Hematopoietic multipotent progenitor cell treated with erythropoietin and hydrocortisone succinate and interleukin-3 and kit ligand, for 6 days (in vitro differentiated cells): ENCODE measurements around the gene TMEM271.
"Not testable (repeated sequence)": the region's sequence is repeated elsewhere in the genome, so short reads cannot be mapped to it uniquely, and the experiment has no call there.

ENCODE experiments used
- DNase-seq: peaks from one replicate; pipeline ENCODE4 v3.0.0-alpha.2; 2015

TMEM271 gene

DNA sequence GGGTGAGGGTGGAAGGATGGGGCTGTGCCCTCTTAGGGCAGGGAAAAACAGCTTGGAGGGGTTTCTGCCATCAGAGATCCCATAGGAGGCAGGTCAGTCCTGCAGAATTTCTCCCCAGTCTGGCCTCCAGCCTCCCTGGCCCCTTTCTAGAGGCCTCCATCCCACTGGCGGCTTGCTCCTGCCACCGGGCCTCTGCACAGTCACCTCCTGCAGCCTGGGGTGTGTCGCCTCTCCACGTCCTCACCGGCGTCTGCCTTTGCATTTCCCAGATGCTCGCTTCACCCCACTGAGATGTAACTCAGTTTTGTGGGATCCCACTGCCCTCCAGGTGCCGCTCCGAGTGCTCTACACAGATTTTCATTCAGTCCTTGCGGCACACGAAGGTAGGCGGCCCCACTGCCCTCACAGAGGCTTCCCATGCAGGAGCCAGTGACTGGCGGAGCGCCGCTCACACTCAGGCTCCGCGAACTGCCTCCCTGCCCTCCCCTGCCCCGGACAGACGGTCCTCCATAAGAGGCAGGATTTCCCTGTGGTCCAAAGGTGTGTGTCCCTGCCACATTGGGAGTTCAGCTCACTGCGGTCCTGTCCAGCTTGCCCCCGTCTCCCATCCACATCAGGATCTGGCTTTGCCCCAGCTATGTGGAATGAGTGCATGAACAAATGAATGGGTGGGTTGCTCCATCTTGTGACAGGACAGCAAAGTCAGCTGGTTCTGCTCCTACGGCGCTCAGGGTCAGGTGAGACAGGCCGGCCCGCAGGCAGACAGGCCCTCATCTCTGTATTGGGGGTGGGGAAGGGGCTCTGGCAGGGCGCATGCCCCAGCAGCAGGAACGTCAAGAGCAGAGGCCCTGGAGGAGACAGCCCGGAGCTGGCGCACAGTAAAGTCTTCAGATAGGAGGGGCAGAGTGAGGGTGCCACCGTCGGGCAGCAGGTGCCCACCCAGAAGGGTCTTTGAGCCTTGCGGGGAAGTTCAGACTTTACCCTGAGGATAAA is 2.7 kb upstream of the TMEM271 start:
- no peak for DNase-seq

DNA sequence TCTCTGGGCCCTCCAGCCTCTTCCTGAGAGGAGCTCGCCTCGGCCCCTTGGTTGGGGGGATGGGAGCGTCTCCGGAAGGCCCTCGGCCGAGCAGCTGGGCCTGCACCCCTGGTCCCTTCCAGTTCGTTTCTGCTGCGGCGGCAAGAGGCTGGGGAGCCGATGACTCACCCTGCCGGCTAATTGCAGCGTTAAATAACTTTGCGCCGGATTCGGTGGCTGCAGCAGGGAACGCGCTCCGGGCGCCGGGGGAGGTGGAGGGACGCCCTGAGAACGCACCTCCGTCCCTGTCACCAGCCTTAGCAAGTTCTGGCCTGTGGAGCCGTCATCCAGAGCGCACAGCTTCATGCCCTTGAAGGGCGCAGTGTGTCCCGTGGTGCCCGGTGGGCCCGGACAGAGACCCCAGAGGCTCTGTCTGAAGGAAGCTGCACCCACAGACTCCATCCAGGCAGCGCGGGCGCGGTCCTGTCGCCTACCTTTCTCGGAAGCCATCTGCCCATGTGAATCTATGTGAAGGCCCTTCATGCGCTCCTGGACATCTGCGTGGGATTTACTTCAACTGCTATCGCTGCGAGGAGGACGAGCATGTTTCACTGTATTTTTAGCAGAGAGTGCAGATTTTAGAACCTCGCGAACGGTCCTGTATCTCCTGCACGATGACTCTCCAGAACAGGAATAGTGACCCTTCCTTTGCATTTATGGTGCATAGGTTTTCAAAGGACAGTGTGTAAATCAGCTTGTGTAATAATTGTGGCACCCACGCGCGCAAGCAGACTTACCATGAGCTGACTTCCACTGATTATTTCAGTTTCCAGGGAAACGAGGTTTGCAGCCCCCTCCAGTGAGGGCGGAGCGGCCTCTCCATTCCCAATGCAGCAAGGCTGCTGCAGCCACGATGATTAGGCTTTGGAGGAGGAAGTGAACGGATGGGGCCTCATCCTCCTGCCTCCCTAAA is 1.7 kb upstream of the TMEM271 start:
- peak; percentile 35 for DNase-seq

DNA sequence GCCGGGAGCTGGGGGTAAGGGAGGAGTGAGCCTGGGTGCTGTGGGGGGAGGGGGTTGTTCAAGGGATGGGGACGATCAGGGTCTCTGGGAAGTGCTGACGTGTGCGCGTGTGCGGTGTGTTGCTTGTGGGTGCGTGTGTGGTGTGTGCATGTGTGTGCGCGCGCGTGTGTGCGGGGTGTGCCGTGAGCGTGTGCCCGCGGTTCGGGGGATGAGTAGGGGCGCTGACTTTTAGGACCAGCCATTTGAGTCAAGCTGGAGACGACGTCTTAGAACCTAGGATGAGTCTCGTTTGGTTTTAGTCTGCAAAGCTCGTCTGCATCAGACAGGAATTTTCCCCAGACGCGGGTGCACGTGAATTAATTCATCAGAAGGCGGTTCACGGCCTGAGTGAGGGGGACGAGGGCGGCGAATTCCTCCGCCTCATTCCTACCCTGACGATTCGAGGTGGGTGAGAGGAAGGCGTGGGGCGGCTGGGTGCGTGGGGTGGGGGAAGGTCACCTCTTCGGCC is 950 bp upstream of the TMEM271 start:
- DNase-seq: no peak

DNA sequence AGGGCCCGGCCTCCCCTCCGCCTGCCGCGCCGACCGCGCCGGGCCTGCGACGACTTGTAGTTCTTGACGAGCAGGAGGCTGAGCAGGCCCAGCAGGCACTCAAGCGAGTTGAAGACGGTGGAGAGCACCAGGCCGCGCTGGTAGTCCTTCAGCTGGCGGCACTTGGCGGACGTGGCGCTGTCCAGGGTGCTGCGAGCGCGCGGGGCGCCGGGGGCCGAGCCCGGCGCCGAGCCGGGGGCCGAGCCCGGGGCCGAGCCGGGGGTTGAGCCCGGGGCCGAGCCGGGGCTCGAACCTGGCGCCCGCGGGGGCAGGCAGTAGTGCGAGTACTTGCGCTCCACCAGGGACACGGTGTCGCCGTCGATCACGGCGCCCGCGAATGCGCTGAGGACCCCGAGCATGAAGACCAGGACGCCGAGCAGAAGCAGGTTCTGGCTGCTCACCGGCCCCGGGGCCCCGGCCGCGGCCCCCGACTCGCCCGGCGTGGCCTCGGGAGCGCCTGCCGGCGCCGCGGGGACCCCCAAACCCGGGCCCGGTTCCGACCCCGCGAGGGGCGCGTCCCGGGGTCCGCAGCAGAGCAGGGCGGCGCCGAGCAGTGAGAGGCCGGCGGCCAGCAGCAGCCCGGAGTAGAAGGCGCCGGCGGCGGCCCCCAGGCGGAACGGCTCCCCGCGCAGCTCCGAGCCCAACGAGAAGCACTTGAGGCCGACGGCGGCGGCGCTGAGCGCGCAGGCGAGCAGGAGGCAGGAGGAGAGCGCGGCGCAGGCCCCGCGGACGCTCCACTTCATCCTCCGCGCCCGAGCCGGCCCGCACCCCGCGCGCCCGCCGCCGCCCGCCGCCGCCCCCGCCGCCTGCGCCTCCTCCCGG is 584 bp downstream of the TMEM271 start:
- DNase-seq: peak; percentile 66

DNA sequence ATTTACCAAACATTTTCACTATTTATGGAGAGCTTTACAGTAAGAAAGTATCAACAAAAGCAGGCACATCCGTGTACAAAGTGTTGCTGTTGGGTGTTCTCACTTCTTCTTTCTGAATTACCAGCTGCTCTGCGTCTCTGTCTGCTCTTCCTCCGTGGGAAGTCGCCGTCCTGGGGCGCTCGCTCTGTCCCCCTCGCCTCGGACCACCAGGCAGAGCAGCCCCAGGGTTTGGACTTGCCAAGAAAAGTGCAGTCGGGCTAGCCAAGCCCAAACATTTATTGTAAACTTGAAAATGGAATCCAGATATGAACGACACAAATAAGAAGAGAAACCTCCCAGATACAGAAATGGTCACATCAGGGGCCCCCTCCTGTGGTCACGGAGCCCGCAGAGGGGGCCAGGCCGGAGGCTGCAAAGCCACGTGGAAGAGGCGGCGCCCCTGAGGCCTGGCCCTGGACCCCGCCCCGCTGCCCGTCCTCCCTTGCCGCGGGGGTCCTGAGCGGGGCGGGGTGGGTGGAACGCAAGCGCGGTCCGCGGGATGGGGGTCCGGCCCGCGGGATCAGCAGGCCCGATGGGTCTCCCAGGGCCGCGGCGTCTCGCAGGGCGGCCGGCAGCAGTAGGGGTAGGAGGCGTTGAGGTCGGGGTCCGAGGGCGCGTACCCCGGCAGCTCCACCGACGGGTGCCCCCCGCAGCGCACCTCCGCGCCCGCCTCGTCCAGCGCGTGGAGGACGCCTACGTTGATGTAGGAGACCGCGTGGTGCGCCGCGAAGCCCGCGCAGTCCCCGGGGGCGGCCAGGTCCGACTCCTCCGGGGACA is 1.5 kb downstream of the TMEM271 start:
- DNase-seq: no peak

DNA sequence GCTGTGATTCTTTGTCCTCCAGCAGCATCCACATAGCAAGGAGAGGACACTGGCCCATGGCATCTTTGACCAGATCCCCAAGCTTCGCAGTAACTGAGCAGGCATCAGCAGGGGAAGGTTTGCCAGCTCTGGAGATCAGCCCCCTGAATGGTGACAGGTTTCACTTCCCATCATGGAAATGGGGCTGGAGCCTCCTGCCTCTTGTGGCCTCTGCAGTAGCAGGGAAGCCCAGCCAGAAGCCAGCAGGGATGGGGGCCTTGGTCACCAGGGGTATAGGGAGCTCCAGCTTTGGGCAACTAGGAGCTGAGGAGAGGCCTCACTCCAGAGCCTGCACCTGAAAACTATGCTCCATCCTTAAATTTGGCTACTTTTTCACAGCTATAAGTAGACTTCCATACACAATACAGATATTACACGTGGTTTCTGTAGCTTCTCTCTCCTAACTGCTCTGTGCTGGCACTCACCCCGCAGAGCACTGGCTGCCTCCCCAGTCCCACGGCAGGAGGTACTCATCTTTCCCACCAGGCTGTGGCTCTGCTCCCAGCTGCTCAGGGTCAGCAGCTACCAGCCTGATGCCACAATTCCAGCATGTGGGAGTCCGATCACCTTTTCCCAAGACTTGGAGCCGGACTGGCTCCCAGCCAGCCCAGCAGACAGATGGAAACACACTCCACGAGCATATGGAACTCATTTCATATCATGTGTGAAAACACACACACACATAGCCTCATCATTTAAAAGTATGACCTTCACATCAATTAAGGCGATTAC is 2.8 kb downstream of the TMEM271 start:
- DNase-seq: no peak

DNA sequence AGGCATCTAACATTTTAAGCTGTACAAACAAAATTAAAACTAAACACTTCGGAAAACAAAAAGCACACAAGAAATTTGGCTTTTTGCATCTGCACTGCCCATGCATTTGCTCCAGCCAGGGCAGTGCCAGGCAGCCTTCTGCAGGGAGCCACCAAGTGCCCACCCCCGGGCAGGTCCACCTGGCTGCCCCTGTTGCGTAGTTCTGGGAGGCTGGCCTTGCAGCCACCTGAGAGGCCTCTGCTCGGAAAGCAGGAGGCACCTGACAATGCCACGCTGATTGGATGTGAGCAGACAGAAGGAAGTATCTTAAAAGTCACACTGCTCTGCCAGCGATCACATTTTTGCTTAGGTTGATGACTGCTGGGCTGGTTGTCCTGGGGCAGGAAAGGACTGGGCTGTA is 3.5 kb downstream of the TMEM271 start:
- no peak for DNase-seq

DNA sequence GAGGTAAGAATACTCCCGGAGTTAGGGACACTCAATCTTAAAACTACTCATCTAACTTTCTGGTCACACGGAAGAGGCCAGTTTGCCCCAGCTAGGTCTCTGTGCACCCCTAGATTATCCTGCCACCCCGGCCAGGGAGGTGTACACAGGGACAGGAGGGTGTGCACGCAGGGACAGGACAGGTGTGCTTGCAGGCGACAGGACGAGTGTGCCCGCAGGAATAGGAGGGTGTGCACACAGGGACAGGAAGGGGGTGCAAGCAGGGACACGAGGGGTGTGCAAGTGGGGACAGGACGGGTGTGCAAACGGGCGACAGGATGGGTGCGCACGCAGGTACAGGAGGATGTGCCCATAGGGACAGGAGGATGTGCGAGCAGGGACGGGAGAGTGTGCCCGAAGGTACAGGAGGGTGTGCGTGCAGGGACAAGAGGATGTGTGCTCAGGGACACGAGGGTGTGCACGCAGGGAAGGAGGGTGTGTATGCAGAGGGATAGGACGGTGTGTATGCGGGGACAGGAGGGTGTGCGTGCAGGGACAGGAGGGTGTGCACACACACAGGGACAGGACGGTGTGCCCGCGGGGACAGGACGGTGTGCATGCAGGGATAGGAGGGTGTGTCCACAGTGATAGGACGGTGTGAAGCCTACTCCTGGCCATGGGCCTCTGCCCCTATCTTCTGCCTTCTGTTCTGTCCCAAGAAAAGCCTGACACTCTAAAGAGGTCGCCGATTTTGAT is 4.1 kb downstream of the TMEM271 start:
- DNase-seq: no peak

DNA sequence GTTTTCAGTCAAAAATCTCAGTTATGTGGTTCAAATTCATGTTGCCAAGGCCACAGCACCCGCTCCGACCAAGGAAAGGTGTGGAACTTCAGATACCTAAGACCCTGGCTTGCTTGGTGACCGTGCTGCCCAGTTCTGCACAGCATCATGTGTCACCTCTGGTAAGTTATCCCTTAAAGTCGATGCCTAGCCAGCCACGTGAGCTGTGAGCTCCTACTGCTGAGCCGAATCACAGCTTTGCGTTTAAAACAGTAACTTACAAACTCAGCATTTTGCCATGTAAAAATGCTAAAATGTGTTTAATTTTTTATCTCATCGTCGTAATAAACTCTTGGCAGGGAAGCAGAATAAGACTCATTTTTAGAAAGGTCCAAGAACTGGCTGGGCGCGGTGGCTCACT is 5.3 kb downstream of the TMEM271 start:
- no peak for DNase-seq

DNA sequence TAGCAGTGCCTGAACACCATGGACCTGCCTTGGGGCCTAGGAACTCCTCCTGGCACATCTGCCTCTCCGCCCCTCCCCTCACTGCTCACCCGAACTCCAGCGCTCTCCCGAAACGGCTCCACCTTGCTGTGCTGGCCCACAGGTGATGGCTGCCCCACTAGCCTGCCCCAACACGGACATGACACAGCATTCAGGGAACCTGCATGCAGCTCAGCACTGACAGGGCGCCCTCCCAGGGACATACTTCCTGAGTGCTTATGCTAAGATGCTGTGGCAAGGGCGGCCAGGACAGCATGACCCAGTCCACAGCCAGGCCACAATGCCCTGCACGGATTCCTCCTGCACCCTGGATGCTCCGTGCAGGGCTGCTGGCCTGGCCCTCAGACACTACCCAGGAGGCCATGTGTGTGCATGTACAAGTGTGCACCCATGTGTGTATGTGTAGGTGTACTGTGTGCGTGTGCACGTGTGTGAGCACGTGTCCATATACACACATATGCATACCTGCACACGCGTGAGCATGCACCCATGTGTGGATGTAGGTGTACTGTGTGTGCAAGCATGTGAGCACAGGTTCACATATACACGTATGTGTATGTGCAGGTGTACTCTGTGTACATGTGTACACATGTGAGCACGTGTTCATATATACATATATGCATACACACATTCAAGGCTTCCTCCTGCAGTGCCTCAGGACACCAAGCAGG is 6.0 kb downstream of the TMEM271 start:
- DNase-seq: no peak

DNA sequence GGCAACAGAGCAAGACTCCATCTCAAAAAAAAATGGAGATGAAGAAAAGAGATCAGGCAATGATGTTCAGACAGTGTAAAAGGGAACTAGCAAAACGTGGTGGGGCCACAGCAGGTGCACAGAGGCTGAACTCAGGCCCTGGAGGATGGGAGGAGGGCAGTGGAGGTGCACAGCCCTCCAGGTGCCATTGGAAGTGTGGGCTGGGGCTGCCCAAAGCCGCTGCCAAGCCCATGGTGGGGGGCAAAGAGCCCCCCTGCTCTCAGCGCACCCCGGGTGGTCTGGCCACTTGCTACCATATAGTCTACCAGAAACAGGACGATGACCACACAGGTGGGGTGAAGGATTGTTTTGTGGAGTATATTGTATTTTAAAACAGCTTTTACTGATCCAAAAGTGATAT is 7.1 kb downstream of the TMEM271 start:
- DNase-seq: no peak

DNA sequence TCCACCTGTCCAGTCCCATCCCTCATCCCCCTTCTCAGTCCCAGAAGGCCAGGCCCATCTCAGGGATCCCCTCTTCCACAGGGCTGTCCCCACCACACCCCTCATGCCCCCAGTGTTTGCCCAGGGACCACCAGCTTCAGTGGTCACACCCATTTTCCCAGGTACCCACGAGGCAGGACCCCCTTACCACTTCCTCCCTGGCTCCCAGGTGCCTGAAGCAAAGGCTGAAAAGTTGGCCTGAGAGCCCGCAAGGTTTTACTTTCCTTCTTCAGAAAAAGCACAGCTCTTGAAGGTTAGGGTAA is 7.8 kb downstream of the TMEM271 start:
- no peak for DNase-seq

DNA sequence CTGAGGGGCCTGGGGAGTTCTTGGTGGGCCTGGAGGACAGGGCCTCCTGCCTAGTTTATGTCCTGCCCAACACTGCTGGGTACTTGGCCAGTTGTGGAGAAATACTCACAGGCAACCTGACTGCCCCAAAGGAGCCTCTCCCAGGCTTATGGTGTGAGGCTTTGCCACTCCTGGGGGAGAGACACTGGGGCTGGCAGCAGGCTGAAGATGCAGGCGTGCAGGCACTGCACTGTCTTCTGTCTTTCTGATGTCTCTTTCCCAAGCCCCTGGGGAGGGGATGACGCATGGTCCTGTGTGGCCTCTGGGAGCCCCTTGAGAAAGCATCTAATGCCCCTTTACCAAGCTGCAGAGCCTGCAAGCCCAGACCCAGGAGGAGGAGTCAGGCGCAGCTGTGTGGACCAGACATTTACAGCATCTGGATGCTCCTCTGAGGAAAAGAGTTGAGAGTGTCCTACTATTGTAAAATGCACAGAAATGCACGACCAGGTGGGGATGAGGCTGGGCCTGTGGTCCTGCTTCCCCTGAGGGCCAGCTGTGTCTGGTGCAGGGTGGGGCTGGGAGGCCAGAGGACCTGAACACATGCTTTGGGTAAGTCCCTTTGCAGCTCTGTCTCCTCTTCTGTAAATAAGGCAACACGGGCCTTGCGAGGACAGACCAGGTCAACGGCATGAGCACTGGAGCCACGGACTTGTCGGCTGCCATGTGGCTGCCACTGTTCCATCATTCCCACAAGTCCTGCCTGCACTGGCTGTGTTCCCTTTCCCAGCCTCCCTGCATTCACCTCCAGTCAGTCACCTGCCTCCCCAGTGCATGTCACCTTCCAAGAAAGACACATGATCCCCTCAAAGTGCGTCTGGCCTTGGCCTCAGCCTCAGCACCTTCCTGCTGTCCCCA is 8.4 kb downstream of the TMEM271 start:
- DNase-seq: no peak

DNA sequence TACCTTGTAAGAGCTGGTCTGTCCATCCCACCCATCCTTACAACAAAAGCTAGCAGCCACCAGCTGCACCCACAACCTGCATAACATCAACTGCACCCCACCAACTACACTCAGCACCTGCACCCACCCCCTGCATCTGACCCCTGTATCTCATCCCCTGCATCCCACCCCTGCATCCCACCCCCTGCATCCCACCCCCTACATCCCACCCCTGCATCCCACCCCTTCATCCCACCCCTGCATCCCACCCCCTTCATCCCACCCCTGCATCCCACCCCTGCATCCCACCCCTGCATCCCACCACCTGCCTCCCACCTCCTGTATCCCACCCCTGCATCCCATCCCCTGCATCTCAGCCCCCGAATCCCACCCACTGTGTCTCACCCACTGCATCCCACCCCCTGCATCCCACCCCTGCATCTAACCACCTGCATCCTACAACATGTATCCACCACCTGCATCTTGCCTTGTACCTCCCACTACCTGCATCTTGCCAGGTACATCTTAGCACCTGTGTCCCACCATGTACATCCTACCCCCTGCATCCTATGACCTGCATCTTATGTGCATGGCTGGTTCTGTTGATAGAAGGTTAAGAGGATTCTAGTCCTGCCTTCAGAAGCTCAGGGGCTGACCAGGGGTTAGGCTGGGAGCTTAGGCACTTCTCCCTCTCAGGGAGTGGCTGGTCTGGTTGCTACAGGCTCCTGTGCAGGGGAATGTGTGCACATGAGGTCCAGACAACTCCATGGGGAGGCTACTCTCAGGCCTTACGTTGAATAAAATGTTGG is 9.4 kb downstream of the TMEM271 start:
- DNase-seq: no peak

DNA sequence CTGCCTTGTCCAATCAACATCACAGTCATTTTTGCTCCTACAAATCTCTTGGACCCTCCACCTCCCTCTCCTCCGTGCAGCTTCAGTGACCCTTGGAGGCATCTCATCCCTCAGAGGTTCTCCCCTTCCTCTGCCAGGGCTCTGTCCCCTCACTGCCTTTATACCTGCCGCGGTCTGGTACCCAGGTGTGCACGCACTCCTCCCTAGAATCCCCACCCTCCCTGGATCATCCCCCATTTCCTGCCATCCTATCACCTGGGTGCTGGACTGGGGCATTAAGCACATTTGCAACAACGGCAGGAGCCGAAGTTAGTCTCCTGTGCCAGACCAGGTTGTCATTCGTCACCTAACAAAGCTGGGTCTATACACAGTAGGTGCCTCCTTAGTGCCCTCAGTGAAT is 10.1 kb downstream of the TMEM271 start:
- no peak for DNase-seq

DNA sequence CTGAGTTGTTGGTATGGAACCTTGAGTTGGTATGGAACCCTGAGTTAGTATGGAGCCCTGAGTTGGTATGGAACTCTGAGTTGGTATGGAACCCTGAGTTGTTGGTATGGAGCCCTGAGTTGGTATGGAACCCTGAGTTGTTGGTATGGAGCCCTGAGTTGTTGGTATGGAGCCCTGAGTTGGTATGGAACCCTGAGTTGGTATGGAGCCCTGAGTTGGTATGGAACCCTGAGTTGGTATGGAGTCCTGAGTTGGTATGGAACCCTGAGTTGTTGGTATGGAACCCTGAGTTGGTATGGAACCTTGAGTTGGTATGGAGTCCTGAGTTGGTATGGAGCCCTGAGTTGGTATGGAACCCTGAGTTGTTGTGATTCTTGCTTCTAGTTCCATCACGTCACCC is 10.5 kb downstream of the TMEM271 start:
- not testable (repeated sequence) for DNase-seq

DNA sequence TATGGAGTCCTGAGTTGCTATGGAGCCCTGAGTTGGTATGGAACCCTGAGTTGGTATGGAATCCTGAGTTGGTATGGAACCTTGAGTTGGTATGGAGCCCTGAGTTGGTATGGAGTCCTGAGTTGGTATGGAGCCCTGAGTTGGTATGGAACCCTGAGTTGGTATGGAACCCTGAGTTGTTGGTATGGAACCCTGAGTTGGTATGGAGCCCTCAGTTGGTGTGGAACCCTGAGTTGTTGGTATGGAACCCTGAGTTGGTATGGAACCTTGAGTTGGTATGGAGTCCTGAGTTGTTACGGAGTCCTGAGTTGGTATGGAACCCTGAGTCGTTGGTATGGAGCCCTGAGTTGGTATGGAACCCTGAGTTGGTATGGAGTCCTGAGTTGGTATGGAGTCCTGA is 13.6 kb downstream of the TMEM271 start:
- DNase-seq: not testable (repeated sequence)

DNA sequence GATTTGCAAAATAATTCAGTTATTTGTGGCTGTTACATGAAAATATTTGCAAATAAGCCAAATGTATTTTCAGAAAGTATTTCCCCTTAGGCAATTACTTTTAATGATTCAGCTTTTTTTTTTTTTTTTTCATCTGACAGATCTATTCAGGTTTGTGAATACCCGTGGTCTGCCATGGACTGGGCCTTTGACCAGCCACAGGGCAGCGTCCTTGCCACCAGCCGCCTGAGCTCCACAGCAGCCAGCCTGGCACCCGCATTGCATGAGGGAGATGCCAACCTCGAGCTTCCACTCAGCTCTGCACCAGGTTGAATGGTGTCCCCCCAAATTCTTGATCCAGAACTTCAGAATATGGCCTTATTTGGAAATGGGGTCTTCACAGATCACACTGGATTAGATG is 14.7 kb downstream of the TMEM271 start:
- no peak for DNase-seq
